ENCODE results near the gene GABARAPL2. TPM values are rescaled to one million over a fixed set of nuclear protein-coding genes. Genes with fewer than 3 reads are reported as not detected.
A peak's percentile ranks its signal among the peaks of the same experiment; 100 is the strongest.
"Not testable (repeated sequence)": the region's sequence is repeated elsewhere in the genome, so short reads cannot be mapped to it uniquely, and the experiment has no call there.

GABARAPL2 gene
- total RNA-seq, 4 donors from 2014 or later: 52.0 to 80.9 (median 61.9) TPM

GRCh38 chr16:75535211-75535843, 30.9 kb upstream of the GABARAPL2 start:
- H3K36me3 ChIP-seq: peaks cover 0 to 18% (median 0%) of the 10 kb centered on the region in 3 donors
- H3K9me3 ChIP-seq: no peaks in the 10 kb centered on the region
- no peaks in the 10 kb centered on the region for H3K27me3 ChIP-seq
- no peak for DNase-seq
- TF ChIP-seq POLR2A (IDR thresholded peaks at IDR 0.05) (no peak), CTCF (IDR thresholded peaks at IDR 0.05) (no peak)
- peak overlapping the region in 3 of 4 donors; percentile 26 to 59 (median 57) for H3K4me3 ChIP-seq
- peaks cover 0 to 19% (median 0%) of the 10 kb centered on the region in 4 donors for H3K4me1 ChIP-seq
- peak overlapping the region in 3 of 4 donors; percentile 77 to 85 (median 84) for H3K27ac ChIP-seq

GRCh38 chr16:75535901-75536300, 30.3 kb upstream of the GABARAPL2 start, which contains the start of gene CHST5:
Gene CHST5, minus strand, starts transcription at chr16:75536108. Its CDS starts 5,724 bp downstream, at chr16:75530384.
- H3K4me1 ChIP-seq: peaks cover 0 to 22% (median 0%) of the 10 kb centered on the region in 4 donors
- peaks cover 0 to 14% (median 0%) of the 10 kb centered on the region in 3 donors for H3K36me3 ChIP-seq
- H3K27me3 ChIP-seq: no peaks in the 10 kb centered on the region
- DNase-seq: peak in 2 of 3 donors; percentile 87 to 90
- peak within 1 kb of the TSS in 3 of 4 donors; percentile 77 to 85 (median 84) for H3K27ac ChIP-seq
- peak within 1 kb of the TSS in 3 of 4 donors; percentile 26 to 59 (median 57) for H3K4me3 ChIP-seq
- no peak for TF ChIP-seq CTCF (IDR thresholded peaks at IDR 0.05)
- peak; percentile 88 to 91 for TF ChIP-seq POLR2A (IDR thresholded peaks at IDR 0.05)
- H3K9me3 ChIP-seq: no peaks in the 10 kb centered on the region

DNA sequence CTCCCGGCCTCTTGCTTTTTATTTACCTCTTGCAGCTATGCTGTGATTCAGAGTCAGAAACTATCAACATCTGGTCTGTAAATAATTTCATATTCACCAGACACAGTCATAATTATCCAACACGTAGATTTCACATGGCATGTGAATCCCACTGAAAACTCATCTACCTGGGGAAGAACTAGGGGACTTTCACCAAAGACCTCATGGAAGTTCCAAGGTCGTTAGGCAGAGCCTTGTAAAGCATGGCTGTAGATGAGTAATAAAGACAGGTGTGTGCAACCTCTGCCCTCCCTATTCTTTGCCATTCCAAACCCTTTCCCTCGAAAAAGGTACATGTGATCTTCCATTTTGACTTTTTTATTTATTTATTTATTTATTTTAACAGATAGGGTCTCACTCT, 28.4 kb upstream of the GABARAPL2 start:
- no peaks in the 10 kb centered on the region for H3K9me3 ChIP-seq
- peak in 1 of 3 donors; percentile 58 for DNase-seq
- H3K4me1 ChIP-seq: peaks cover 0 to 26% (median 0%) of the 10 kb centered on the region in 4 donors
- H3K36me3 ChIP-seq: peaks cover 0 to 7% (median 0%) of the 10 kb centered on the region in 3 donors
- TF ChIP-seq POLR2A (IDR thresholded peaks at IDR 0.05): no peak
- TF ChIP-seq CTCF (IDR thresholded peaks at IDR 0.05): no peak
- H3K27me3 ChIP-seq: no peaks in the 10 kb centered on the region
- H3K27ac ChIP-seq: peak overlapping the region in 3 of 4 donors; percentile 7 to 85 (median 68)
- no peak overlapping the region for H3K4me3 ChIP-seq

GRCh38 chr16:75538882-75539565, 27.2 kb upstream of the GABARAPL2 start:
- not testable (repeated sequence) for H3K27me3 ChIP-seq, DNase-seq, H3K9me3 ChIP-seq, H3K36me3 ChIP-seq, H3K4me3 ChIP-seq
- peaks cover 0 to 33% (median 0%) of the 10 kb centered on the region in 4 donors for H3K4me1 ChIP-seq
- peak overlapping the region in 3 of 4 donors; percentile 22 to 85 (median 64) for H3K27ac ChIP-seq

DNA sequence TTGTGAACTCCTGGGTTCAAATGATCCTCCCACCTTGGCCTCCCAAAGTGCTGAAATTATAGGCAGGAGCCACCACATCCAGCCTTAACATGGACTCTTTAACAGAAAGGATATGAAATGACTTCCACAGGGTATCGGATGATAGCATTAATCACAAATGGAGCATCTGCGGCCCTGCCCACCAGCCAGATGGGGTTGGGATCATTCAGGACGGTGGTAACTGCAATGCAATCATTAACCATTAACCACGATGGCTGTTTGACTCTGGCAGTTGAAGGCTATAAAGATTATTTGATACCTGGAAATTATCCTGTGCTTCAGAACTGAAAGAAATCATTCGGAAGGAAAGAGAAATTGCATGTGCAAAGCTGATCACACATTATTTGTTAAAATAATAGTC, 24.9 kb upstream of the GABARAPL2 start:
- peak overlapping the region in 3 of 4 donors; percentile 56 to 82 (median 75) for H3K27ac ChIP-seq
- H3K4me1 ChIP-seq: peaks cover 0 to 33% (median 0%) of the 10 kb centered on the region in 4 donors

GRCh38 chr16:75542462-75542861, 23.7 kb upstream of the GABARAPL2 start:
- peak overlapping the region in 3 of 4 donors; percentile 56 to 82 (median 75) for H3K27ac ChIP-seq
- H3K4me3 ChIP-seq, H3K36me3 ChIP-seq, H3K9me3 ChIP-seq, H3K27me3 ChIP-seq: not testable (repeated sequence)
- H3K4me1 ChIP-seq: peaks cover 0 to 33% (median 0%) of the 10 kb centered on the region in 4 donors
- DNase-seq: peak in 1 of 3 donors; percentile 62

More for the DNA sequence above, 24.9 kb upstream of the GABARAPL2 start:
- H3K36me3 ChIP-seq: no peaks in the 10 kb centered on the region
- H3K4me3 ChIP-seq: no peak overlapping the region
- H3K27me3 ChIP-seq: no peaks in the 10 kb centered on the region
- peak in 2 of 3 donors; percentile 77 to 84 for DNase-seq
- H3K9me3 ChIP-seq: no peaks in the 10 kb centered on the region
- TF ChIP-seq CTCF (IDR thresholded peaks at IDR 0.05) (no peak), POLR2A (IDR thresholded peaks at IDR 0.05) (no peak)

DNA sequence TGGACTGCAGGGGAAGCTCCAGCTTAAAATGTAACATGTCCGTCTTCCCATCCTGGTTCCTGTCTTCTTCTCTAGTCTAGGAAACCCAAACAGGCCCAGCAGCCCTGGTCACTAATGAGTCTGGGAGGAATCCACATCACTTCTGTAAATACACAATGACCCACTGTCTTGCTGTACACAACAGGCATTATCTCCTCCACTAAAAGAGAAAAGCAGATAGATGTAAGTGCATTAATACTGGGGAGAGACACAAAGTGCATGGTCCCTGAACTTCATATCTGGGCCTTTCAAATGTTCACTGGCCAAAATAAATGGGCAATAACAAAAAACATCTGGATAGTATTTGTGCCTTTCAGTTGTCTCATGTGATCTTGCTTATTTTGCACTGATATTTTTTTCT, 20.3 kb upstream of the GABARAPL2 start:
- not testable (repeated sequence) for H3K9me3 ChIP-seq, H3K4me3 ChIP-seq, H3K27me3 ChIP-seq, H3K27ac ChIP-seq, DNase-seq, H3K36me3 ChIP-seq
- H3K4me1 ChIP-seq: peaks cover 0 to 11% (median 0%) of the 10 kb centered on the region in 4 donors
